ENCODE measurements around the gene RBFA.
"Not testable (repeated sequence)": the region's sequence is repeated elsewhere in the genome, so short reads cannot be mapped to it uniquely, and the experiment has no call there.

RBFA gene

DNA sequence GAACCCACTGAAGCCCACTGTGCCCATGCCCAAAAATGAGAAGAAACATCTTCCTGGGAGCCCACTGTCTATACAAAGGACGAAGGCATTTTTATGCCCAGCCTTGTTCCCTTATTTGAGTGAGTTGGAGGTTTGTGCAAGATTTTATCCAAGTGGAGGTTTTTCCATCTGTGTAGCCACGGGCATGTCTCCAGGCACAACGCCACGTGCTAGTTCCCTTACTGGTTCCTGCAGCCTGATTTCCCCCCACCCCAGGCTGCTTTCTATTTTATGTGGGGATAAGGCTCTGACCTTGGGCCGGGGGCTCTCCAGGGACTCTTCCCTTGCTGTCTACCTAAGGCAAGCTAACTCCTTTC, 23.7 kb upstream of the RBFA start:
- Histone ChIP-seq H3K4me3 (ENCODE audit: low read depth, low read length) (no peak overlapping the region), H3K27me3 (ENCODE audit: control insufficient read depth, insufficient read depth, low read length) (no peaks in the 10 kb centered on the region), H3K4me1 (no peaks in the 10 kb centered on the region), H3K36me3 (ENCODE audit: control insufficient read depth, insufficient read depth, low read length) (no peaks in the 10 kb centered on the region), H3K9me3 (ENCODE audit: control insufficient read depth, low read length) (no peaks in the 10 kb centered on the region), H2AFZ (no peak overlapping the region), H3K27ac (no peak overlapping the region), H3K79me2 (no peaks in the 10 kb centered on the region), H3K9ac (no peak overlapping the region), H3K4me2 (ENCODE audit: low read length) (no peak overlapping the region)
- TF ChIP-seq, protein P1, sequence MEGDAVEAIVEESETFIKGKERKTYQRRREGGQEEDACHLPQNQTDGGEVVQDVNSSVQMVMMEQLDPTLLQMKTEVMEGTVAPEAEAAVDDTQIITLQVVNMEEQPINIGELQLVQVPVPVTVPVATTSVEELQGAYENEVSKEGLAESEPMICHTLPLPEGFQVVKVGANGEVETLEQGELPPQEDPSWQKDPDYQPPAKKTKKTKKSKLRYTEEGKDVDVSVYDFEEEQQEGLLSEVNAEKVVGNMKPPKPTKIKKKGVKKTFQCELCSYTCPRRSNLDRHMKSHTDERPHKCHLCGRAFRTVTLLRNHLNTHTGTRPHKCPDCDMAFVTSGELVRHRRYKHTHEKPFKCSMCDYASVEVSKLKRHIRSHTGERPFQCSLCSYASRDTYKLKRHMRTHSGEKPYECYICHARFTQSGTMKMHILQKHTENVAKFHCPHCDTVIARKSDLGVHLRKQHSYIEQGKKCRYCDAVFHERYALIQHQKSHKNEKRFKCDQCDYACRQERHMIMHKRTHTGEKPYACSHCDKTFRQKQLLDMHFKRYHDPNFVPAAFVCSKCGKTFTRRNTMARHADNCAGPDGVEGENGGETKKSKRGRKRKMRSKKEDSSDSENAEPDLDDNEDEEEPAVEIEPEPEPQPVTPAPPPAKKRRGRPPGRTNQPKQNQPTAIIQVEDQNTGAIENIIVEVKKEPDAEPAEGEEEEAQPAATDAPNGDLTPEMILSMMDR (IDR thresholded peaks at IDR 0.05), result no peak

DNA sequence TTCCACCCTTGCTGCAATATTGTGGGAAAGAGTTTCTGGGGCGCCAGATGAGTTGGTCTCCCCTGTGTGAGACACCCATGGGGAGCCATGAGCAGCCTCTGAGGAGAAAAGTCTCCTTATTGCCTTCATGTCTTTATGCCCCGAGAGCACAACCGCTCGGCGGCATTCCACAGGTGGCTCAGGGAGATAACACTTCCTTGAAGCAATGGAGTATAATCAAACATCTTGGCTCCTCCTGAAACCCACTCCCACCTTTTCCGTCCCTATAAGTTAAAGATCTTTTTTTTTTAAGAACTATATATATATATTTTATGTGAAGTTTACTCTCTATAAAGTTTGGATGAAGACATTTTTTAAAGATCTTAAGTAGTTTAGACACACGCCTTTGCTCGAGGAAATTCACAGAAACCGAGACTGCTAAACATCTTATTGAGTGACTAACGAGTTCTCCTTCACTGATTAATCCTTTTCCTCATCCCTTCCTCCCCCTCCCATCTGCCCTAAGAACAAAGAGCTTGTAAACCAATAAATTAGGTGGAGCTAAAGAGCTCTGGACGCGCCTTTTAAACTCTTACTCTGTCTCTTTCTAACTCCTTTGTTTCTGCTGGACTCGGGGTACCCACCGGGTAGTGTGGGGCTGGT, 22.6 kb upstream of the RBFA start:
- not testable (repeated sequence) for H3K27me3 ChIP-seq (ENCODE audit: control insufficient read depth, insufficient read depth, low read length); H3K4me3 ChIP-seq (ENCODE audit: low read depth, low read length); H3K4me2 ChIP-seq (ENCODE audit: low read length); H2AFZ ChIP-seq; H3K9me3 ChIP-seq (ENCODE audit: control insufficient read depth, low read length); H3K27ac ChIP-seq; H3K4me1 ChIP-seq; H3K36me3 ChIP-seq (ENCODE audit: control insufficient read depth, insufficient read depth, low read length); H3K79me2 ChIP-seq; H3K9ac ChIP-seq

GRCh38 chr18:80012714-80013113, 21.5 kb upstream of the RBFA start:
- no peaks in the 10 kb centered on the region for H3K79me2 ChIP-seq
- H3K4me2 ChIP-seq (ENCODE audit: low read length), result no peak overlapping the region
- H3K4me1 ChIP-seq, result no peaks in the 10 kb centered on the region
- H3K9ac ChIP-seq, result no peak overlapping the region
- no peaks in the 10 kb centered on the region for H3K36me3 ChIP-seq (ENCODE audit: control insufficient read depth, insufficient read depth, low read length)
- no peak overlapping the region for H3K4me3 ChIP-seq (ENCODE audit: low read depth, low read length)
- no peaks in the 10 kb centered on the region for H3K9me3 ChIP-seq (ENCODE audit: control insufficient read depth, low read length)
- H3K27me3 ChIP-seq (ENCODE audit: control insufficient read depth, insufficient read depth, low read length), result no peaks in the 10 kb centered on the region
- no peak overlapping the region for H2AFZ ChIP-seq
- TF ChIP-seq, protein P1 (IDR thresholded peaks at IDR 0.05), result no peak
- no peak overlapping the region for H3K27ac ChIP-seq

DNA sequence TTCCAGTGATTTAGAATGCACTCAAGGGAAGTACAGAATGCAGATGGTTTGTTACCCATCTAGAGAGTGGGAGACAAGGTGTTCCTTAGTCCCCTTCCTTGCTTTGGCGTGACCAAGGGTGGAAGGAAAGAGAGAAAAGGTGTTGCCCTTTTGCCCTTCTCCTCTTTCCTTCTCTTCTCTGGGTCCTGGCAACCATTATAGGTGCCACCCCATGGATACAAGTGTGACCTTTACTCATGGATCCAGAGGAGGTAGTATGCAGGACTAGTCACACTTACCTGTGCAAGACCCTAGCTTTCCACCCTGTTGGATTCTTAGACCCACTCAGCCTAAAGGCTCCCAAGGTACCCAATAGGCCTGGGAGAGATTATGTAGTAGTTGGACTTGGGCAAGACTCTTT, 11.6 kb upstream of the RBFA start:
- H3K9ac ChIP-seq, result no peak overlapping the region
- no peak overlapping the region for H3K4me2 ChIP-seq (ENCODE audit: low read length)
- H3K9me3 ChIP-seq (ENCODE audit: control insufficient read depth, low read length), result no peaks in the 10 kb centered on the region
- no peaks in the 10 kb centered on the region for H3K79me2 ChIP-seq
- no peaks in the 10 kb centered on the region for H3K36me3 ChIP-seq (ENCODE audit: control insufficient read depth, insufficient read depth, low read length)
- no peaks in the 10 kb centered on the region for H3K4me1 ChIP-seq
- no peak overlapping the region for H3K4me3 ChIP-seq (ENCODE audit: low read depth, low read length)
- TF ChIP-seq, protein P1 (IDR thresholded peaks at IDR 0.05), result no peak
- H2AFZ ChIP-seq, result no peak overlapping the region
- no peak overlapping the region for H3K27ac ChIP-seq
- H3K27me3 ChIP-seq (ENCODE audit: control insufficient read depth, insufficient read depth, low read length), result no peaks in the 10 kb centered on the region

DNA sequence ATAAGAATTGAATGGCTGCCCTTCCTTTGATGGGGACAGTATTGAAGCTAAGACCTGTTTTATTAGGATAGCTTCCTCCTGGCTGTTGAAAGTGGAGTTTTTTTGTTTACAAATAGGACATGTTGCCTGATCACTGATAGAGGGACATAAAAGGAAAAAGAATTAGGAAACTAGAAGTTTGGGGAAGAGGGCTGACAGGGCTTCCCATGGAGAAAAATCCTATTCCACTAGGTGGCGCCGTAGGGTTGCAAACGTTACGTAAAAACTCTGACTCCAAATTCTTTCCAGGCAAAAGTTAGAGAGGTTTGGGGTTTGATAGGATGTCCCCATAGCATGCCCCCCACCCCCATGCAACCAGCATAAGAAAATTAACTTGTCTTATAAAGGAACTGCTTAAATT, 11.1 kb upstream of the RBFA start:
- Histone ChIP-seq H3K4me1 (no peaks in the 10 kb centered on the region), H3K9me3 (ENCODE audit: control insufficient read depth, low read length) (no peaks in the 10 kb centered on the region), H2AFZ (no peak overlapping the region), H3K4me3 (ENCODE audit: low read depth, low read length) (no peak overlapping the region), H3K27me3 (ENCODE audit: control insufficient read depth, insufficient read depth, low read length) (no peaks in the 10 kb centered on the region), H3K4me2 (ENCODE audit: low read length) (no peak overlapping the region), H3K9ac (no peak overlapping the region), H3K27ac (no peak overlapping the region), H3K79me2 (no peaks in the 10 kb centered on the region), H3K36me3 (ENCODE audit: control insufficient read depth, insufficient read depth, low read length) (no peaks in the 10 kb centered on the region)
- TF ChIP-seq, protein P1 (IDR thresholded peaks at IDR 0.05), result no peak

All from parathyroid adenoma (tissue), 2 donors.